ENCODE data around the gene IL1RAPL2.

- TF ChIP-seq CTCF (IDR thresholded peaks at IDR 0.05) (no peak), EZH2phosphoT487 (IDR thresholded peaks at IDR 0.05) (no peak)
Observed at GRCh38 chrX:105711805-105712204, 1145.8 kb downstream of the IL1RAPL2 start.

Data from neural progenitor cell (in vitro differentiated cells).